ENCODE data around the gene DENND6A. TPM values are rescaled to one million over a fixed set of nuclear protein-coding genes. Genes with fewer than 3 reads are reported as not detected.

The DENND6A gene
- total RNA-seq, 1 experiment from 2014 or later: 21.8 TPM

- peak; percentile 99 for DNase-seq
- intact Hi-C loops (cut with micrococcal nuclease; ENCODE audit: unreplicated experiment): loop anchor here (1.0 to 2.0 kb wide), 4 partner anchors 41 to 230 kb away; partner anchors contain the start of genes DENND6A, PDE12 and SLMAP
- H3K27me3 ChIP-seq (replicated peaks; ENCODE audit: control insufficient read depth, insufficient read depth, low read length): no peaks in the 10 kb centered on the region
- ChIA-PET POLR2A (interaction anchor here (0.6 to 1.6 kb wide), 12 partner anchors 16 to 709 kb away, joined by 3 to 13 read pairs (median 4); partner anchors contain the start of genes APPL1, DENND6A, HTD2 and PDE12), CTCF (interaction anchor here (0.6 to 1.4 kb wide), 4 partner anchors 42 to 218 kb away, joined by 3 to 5 read pairs (median 4); partner anchors contain the start of gene PDE12)
- Mint-ChIP-seq H3K27me3 (ENCODE audit: insufficient read depth, unreplicated experiment) (no peaks in the 10 kb centered on the region), H3K4me3 (ENCODE audit: unreplicated experiment) (peak within 1 kb of the TSS; percentile 84), H3K4me1 (ENCODE audit: low read depth, unreplicated experiment) (peaks cover 22% of the 10 kb centered on the region), H3K36me3 (ENCODE audit: insufficient read depth, unreplicated experiment) (peaks cover 71% of the 10 kb centered on the region), H3K9me3 (ENCODE audit: unreplicated experiment) (no peaks in the 10 kb centered on the region), H3K27ac (ENCODE audit: unreplicated experiment) (peak within 1 kb of the TSS; percentile 93)
- H3K36me3 ChIP-seq (ENCODE audit: control insufficient read depth, insufficient read depth, low read length): no peaks in the 10 kb centered on the region; the same call in 1 of the 2 replicates
- TF ChIP-seq, protein P1, sequence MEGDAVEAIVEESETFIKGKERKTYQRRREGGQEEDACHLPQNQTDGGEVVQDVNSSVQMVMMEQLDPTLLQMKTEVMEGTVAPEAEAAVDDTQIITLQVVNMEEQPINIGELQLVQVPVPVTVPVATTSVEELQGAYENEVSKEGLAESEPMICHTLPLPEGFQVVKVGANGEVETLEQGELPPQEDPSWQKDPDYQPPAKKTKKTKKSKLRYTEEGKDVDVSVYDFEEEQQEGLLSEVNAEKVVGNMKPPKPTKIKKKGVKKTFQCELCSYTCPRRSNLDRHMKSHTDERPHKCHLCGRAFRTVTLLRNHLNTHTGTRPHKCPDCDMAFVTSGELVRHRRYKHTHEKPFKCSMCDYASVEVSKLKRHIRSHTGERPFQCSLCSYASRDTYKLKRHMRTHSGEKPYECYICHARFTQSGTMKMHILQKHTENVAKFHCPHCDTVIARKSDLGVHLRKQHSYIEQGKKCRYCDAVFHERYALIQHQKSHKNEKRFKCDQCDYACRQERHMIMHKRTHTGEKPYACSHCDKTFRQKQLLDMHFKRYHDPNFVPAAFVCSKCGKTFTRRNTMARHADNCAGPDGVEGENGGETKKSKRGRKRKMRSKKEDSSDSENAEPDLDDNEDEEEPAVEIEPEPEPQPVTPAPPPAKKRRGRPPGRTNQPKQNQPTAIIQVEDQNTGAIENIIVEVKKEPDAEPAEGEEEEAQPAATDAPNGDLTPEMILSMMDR (IDR thresholded peaks at IDR 0.05; ENCODE audit: insufficient read depth in 1 of 2, low read depth in 1 of 2, low read length in 1 of 2, severe bottlenecking in 1 of 2, unreplicated experiment in 1 of 2): peak in 1 of 2 experiments; percentile 16
- no TSS peak for BruUV-seq (replicated peaks)
- H3K9me3 ChIP-seq: no peaks in the 10 kb centered on the region
- H3K4me3 ChIP-seq (ENCODE audit: low read depth, low read length): peak within 1 kb of the TSS; percentile 90
- H3K4me1 ChIP-seq: peaks cover 21% of the 10 kb centered on the region
Observed at GRCh38 chr3:57597127-57597923, 95.6 kb downstream of the DENND6A start, which contains the start of gene ARF4. TSS of gene ARF4 (minus strand) at chr3:57597344. CDS start at chr3:57597140, 204 bp downstream.

DNA sequence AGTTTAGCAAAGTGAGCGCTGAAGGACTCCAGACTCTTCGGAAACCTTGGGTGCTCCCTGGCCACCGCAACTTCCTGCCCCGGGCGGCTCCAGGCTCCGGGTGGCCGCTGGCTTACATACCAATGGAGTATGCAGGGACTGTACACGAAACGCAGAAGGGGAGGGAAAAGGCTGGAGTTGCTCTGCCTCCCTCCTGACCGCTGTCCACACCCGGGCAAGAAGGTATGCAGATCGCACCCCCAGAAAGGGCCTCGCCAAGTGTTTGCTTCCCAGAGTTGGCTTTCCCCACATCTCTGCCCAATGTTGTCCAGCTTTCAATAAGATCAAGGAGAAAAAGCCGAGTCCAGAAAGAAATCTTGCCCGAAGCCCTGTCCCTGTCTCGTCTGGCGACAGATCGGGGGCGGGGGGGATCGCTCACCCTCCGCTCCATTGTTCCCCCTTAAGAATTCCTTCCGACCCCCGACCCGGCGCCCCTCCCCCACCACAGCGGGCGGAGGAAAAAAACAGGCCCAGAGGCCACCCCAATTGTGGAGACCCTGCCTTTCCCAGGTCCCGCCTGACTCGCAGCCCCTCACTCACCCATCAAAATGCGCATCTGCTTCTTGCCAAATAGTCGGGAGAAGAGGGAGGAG, 96.3 kb downstream of the DENND6A start:
- Mint-ChIP-seq H3K4me1 (ENCODE audit: low read depth, unreplicated experiment) (peaks cover 22% of the 10 kb centered on the region), H3K27me3 (ENCODE audit: insufficient read depth, unreplicated experiment) (no peaks in the 10 kb centered on the region), H3K27ac (ENCODE audit: unreplicated experiment) (peak overlapping the region; percentile 93), H3K4me3 (ENCODE audit: unreplicated experiment) (peak overlapping the region; percentile 84), H3K9me3 (ENCODE audit: unreplicated experiment) (no peaks in the 10 kb centered on the region), H3K36me3 (ENCODE audit: insufficient read depth, unreplicated experiment) (peaks cover 78% of the 10 kb centered on the region)
- no peaks in the 10 kb centered on the region; the same call in 1 of the 2 replicates for H3K36me3 ChIP-seq (ENCODE audit: control insufficient read depth, insufficient read depth, low read length)
- no peaks in the 10 kb centered on the region for H3K9me3 ChIP-seq
- H3K4me3 ChIP-seq (ENCODE audit: low read depth, low read length): peak overlapping the region; percentile 90
- ChIA-PET CTCF (interaction anchor here (0.6 to 1.4 kb wide), 2 partner anchors 150 to 199 kb away, joined by 4 to 5 read pairs; no protein-coding TSS in a partner anchor), POLR2A (interaction anchor here (0.5 to 1.6 kb wide), 11 partner anchors 15 to 1872 kb away, joined by 3 to 11 read pairs (median 5); partner anchors contain the start of gene PDE12)
- TSS peak; percentile 40 for BruUV-seq (replicated peaks)
- DNase-seq: peak; percentile 80 to 85
- peaks cover 21% of the 10 kb centered on the region for H3K4me1 ChIP-seq
- H3K27me3 ChIP-seq (replicated peaks; ENCODE audit: control insufficient read depth, insufficient read depth, low read length): no peaks in the 10 kb centered on the region
- intact Hi-C loops (cut with micrococcal nuclease; ENCODE audit: unreplicated experiment): loop anchor here (1.0 to 2.0 kb wide), 4 partner anchors 40 to 231 kb away; partner anchors contain the start of genes DENND6A, PDE12 and SLMAP
- TF ChIP-seq, protein P1 (IDR thresholded peaks at IDR 0.05; ENCODE audit: insufficient read depth in 1 of 2, low read depth in 1 of 2, low read length in 1 of 2, severe bottlenecking in 1 of 2, unreplicated experiment in 1 of 2): no peak

GRCh38 chr3:57594576-57594975, 98.3 kb downstream of the DENND6A start:
- Mint-ChIP-seq H3K9me3 (ENCODE audit: unreplicated experiment) (no peaks in the 10 kb centered on the region), H3K4me3 (ENCODE audit: unreplicated experiment) (peak overlapping the region; percentile 84), H3K27me3 (ENCODE audit: insufficient read depth, unreplicated experiment) (no peaks in the 10 kb centered on the region), H3K4me1 (ENCODE audit: low read depth, unreplicated experiment) (peaks cover 21% of the 10 kb centered on the region), H3K27ac (ENCODE audit: unreplicated experiment) (peak overlapping the region; percentile 93), H3K36me3 (ENCODE audit: insufficient read depth, unreplicated experiment) (peaks cover 89% of the 10 kb centered on the region)
- no peak for DNase-seq
- BruUV-seq (replicated peaks): no TSS peak
- Histone ChIP-seq H3K9me3 (no peaks in the 10 kb centered on the region), H3K36me3 (ENCODE audit: control insufficient read depth, insufficient read depth, low read length) (no peaks in the 10 kb centered on the region; the same call in 1 of the 2 replicates), H3K27me3 (replicated peaks; ENCODE audit: control insufficient read depth, insufficient read depth, low read length) (no peaks in the 10 kb centered on the region), H3K4me1 (peaks cover 16% of the 10 kb centered on the region), H3K4me3 (ENCODE audit: low read depth, low read length) (peak overlapping the region; percentile 13; the same call in 1 of the 2 replicates)
- CTCF ChIA-PET: no interaction called here
- TF ChIP-seq, protein P1 (IDR thresholded peaks at IDR 0.05; ENCODE audit: insufficient read depth in 1 of 2, low read depth in 1 of 2, low read length in 1 of 2, severe bottlenecking in 1 of 2, unreplicated experiment in 1 of 2): no peak
- POLR2A ChIA-PET: no interaction called here
- intact Hi-C loops (cut with micrococcal nuclease; ENCODE audit: unreplicated experiment): no loop called here
